Smooth muscle cell (in vitro differentiated cells): Measurements from ENCODE around the gene ISM1. TPM values are rescaled to one million over a fixed set of nuclear protein-coding genes. Genes with fewer than 3 reads are reported as not detected.

Source experiments
- DNase-seq: peaks from one replicate; lab custom pipeline; 2025; ENCODE audit not compliant: unreplicated experiment; lab: John Stamatoyannopoulos, UW
- H2AFZ ChIP-seq: fragments of 200-600 bp; sonication (generic); 2 replicates; pipeline ENCODE4 v1.6.0; 2016; ENCODE audit warnings: antibody characterized with exemption, low read depth, mild to moderate bottlenecking
- H3F3A ChIP-seq: fragments of 200-600 bp; sonication (generic); 2 replicates; pipeline ENCODE4 v1.6.0; 2017; ENCODE audit warnings: antibody characterized with exemption, low read depth
- H3K27ac ChIP-seq: fragments of 200-600 bp; sonication (generic); 2 replicates; pipeline ENCODE4 v1.5.1; 2016; ENCODE audit warnings: low read depth, mild to moderate bottlenecking
- H3K27me3 ChIP-seq: fragments of 200-600 bp; sonication (generic); 2 replicates; pipeline ENCODE4 v1.6.1; 2016; ENCODE audit warnings: low read depth, mild to moderate bottlenecking
- H3K36me3 ChIP-seq: fragments of 200-600 bp; sonication (generic); 2 replicates; pipeline ENCODE4 v1.5.1; 2016; ENCODE audit warnings: low read depth
- H3K4me1 ChIP-seq: fragments of 200-600 bp; sonication (generic); 2 replicates; pipeline ENCODE4 v1.5.1; 2016; ENCODE audit warnings: low read depth
- H3K4me2 ChIP-seq: fragments of 200-600 bp; sonication (generic); 2 replicates; pipeline ENCODE4 v1.6.0; 2016; ENCODE audit warnings: mild to moderate bottlenecking
- H3K4me3 ChIP-seq: fragments of 200-600 bp; sonication (generic); 2 replicates; pipeline ENCODE4 v1.5.1; 2016; ENCODE audit warnings: mild to moderate bottlenecking
- H3K79me2 ChIP-seq: fragments of 200-600 bp; sonication (generic); 2 replicates; pipeline ENCODE4 v1.6.0; 2016; ENCODE audit warnings: low read depth, mild to moderate bottlenecking
- H3K9ac ChIP-seq: fragments of 200-600 bp; sonication (generic); 2 replicates; pipeline ENCODE4 v1.6.0; 2016; ENCODE audit warnings: low read depth
- H3K9me3 ChIP-seq: fragments of 200-600 bp; sonication (generic); replicated peaks from 2 replicates; pipeline ENCODE4 v1.5.1; 2016; ENCODE audit warnings: low read depth
- H4K20me1 ChIP-seq: fragments of 200-600 bp; sonication (generic); 2 replicates; pipeline ENCODE4 v1.6.0; 2016; ENCODE audit warnings: low read depth
- WGBS: methylation state at CpG from one replicate; pipeline ENCODE4 v1.1.7; 2016; ENCODE audit warnings: low lambda C conversion rate; 5-methylcytosine and 5-hydroxymethylcytosine counted together
- polyA plus RNA-seq: library from polyadenylated mRNA; unstranded; fragments of >200 nt; fragmentation: Nextera tagmentation; extraction: Ambion mirVana; gene quantifications from 2 replicates; pipeline ENCODE4 v1.2.1, GENCODE V29; 2016
- total RNA-seq: library from RNA; depleted of rRNA; stranded (reverse); fragments of >200 nt; gene quantifications from 2 replicates; pipeline ENCODE4 v1.2.3, GENCODE V29; 2014
- TF ChIP-seq, protein P1 (sequence below): fragments of 200-600 bp; sonication (generic); IDR thresholded peaks from 2 replicates; pipeline ENCODE4 v1.5.1; 2017; ENCODE audit warnings: borderline replicate concordance, mild to moderate bottlenecking, antibody characterized with exemption; ENCODE audit not compliant: insufficient read depth, poor library complexity, severe bottlenecking

Gene ISM1
- total and polyA plus RNA-seq, 2 experiments from 2014 or later, result 2.6 to 3.5 TPM

GRCh38 chr20:13283869-13284829 is 63.1 kb downstream of the ISM1 start:
- Histone ChIP-seq H3F3A (no peaks in the 10 kb centered on the region), H3K27me3 (no peaks in the 10 kb centered on the region), H4K20me1 (no peaks in the 10 kb centered on the region), H3K9ac (no peak overlapping the region), H3K4me2 (no peak overlapping the region), H3K4me1 (no peaks in the 10 kb centered on the region), H3K79me2 (no peaks in the 10 kb centered on the region), H3K27ac (no peak overlapping the region), H2AFZ (no peak overlapping the region), H3K36me3 (no peaks in the 10 kb centered on the region), H3K9me3 (no peaks in the 10 kb centered on the region), H3K4me3 (no peak overlapping the region)
- TF ChIP-seq, protein P1, sequence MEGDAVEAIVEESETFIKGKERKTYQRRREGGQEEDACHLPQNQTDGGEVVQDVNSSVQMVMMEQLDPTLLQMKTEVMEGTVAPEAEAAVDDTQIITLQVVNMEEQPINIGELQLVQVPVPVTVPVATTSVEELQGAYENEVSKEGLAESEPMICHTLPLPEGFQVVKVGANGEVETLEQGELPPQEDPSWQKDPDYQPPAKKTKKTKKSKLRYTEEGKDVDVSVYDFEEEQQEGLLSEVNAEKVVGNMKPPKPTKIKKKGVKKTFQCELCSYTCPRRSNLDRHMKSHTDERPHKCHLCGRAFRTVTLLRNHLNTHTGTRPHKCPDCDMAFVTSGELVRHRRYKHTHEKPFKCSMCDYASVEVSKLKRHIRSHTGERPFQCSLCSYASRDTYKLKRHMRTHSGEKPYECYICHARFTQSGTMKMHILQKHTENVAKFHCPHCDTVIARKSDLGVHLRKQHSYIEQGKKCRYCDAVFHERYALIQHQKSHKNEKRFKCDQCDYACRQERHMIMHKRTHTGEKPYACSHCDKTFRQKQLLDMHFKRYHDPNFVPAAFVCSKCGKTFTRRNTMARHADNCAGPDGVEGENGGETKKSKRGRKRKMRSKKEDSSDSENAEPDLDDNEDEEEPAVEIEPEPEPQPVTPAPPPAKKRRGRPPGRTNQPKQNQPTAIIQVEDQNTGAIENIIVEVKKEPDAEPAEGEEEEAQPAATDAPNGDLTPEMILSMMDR, result no peak
- DNase-seq, result no peak
- 89% methylated on average over 14 of the region's 14 CpGs for WGBS

- no peaks in the 10 kb centered on the region for H3K79me2 ChIP-seq
- no peaks in the 10 kb centered on the region for H3K27me3 ChIP-seq
- H3F3A ChIP-seq, result no peaks in the 10 kb centered on the region
- WGBS, result 26% methylated on average over 1 of the region's 1 CpG
- H4K20me1 ChIP-seq, result no peaks in the 10 kb centered on the region
- no peaks in the 10 kb centered on the region for H3K4me1 ChIP-seq
- TF ChIP-seq, protein P1, result no peak
- no peak overlapping the region for H3K9ac ChIP-seq
- H2AFZ ChIP-seq, result no peak overlapping the region
- no peak overlapping the region for H3K27ac ChIP-seq
- no peaks in the 10 kb centered on the region for H3K36me3 ChIP-seq
- no peak for DNase-seq
- H3K9me3 ChIP-seq, result no peaks in the 10 kb centered on the region
- H3K4me2 ChIP-seq, result no peak overlapping the region
- no peak overlapping the region for H3K4me3 ChIP-seq
Measured at GRCh38 chr20:13284830-13285229, 63.8 kb downstream of the ISM1 start.

DNA sequence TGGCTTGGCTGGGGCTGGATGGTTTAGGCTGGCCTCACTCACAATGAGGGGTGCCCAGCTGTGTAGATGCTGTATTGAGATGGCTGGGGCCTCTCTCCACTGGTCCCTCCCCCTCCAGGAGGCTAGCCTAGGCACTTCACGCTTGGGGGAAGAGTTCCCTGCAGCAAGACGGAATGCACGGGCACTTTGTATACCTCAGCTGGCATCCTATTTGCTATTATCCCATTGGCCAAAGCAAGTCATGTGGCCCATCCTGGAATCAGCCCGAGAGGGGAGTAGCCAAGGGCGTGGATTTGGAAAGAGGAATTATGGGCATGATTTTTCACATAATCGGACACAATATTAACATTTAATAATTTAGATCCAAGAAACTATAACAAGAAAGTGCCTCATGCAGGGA is 64.3 kb downstream of the ISM1 start:
- Histone ChIP-seq H3K79me2 (no peaks in the 10 kb centered on the region), H3K27ac (no peak overlapping the region), H4K20me1 (no peaks in the 10 kb centered on the region), H3K9ac (no peak overlapping the region), H3K4me3 (no peak overlapping the region), H3K9me3 (no peaks in the 10 kb centered on the region), H3K4me1 (no peaks in the 10 kb centered on the region), H2AFZ (no peak overlapping the region), H3K36me3 (no peaks in the 10 kb centered on the region), H3F3A (no peaks in the 10 kb centered on the region), H3K4me2 (no peak overlapping the region), H3K27me3 (no peaks in the 10 kb centered on the region)
- no peak for DNase-seq
- TF ChIP-seq, protein P1, result no peak
- 95% methylated on average over 6 of the region's 6 CpGs for WGBS

DNA sequence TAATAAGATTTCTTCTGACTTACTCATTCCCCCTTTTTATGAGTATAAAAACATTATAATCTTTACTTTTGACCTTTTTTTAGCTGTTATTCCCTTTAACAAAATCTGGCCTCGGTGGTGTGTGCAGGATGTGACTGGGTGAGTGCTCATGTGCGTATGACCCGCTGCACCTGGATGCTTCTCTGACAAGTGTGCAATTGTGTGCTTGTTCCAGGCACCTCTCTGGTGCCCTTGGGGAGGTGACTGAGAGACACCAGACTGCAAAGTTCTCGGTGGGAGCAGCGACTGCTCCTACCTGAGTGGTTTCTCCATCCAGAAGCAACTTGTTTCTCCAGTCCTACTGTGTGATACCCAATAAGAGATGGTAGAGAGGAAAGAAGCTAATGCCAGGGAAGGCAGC is 65.0 kb downstream of the ISM1 start:
- 94% methylated on average over 5 of the region's 5 CpGs for WGBS
- TF ChIP-seq, protein P1, result no peak
- H3K4me3 ChIP-seq, result no peak overlapping the region
- no peaks in the 10 kb centered on the region for H3K27me3 ChIP-seq
- no peak overlapping the region for H3K9ac ChIP-seq
- H3F3A ChIP-seq, result no peaks in the 10 kb centered on the region
- H4K20me1 ChIP-seq, result no peaks in the 10 kb centered on the region
- no peaks in the 10 kb centered on the region for H3K36me3 ChIP-seq
- H3K4me1 ChIP-seq, result no peaks in the 10 kb centered on the region
- no peak overlapping the region for H3K4me2 ChIP-seq
- H3K79me2 ChIP-seq, result no peaks in the 10 kb centered on the region
- H3K9me3 ChIP-seq, result no peaks in the 10 kb centered on the region
- H3K27ac ChIP-seq, result no peak overlapping the region
- H2AFZ ChIP-seq, result no peak overlapping the region
- DNase-seq, result no peak
